ENCODE data around the gene PEX26. TPM values are rescaled to one million over a fixed set of nuclear protein-coding genes. Genes with fewer than 3 reads are reported as not detected.

PEX26 gene
- total RNA-seq, 1 donor from 2014 or later: 49.8 TPM

DNA sequence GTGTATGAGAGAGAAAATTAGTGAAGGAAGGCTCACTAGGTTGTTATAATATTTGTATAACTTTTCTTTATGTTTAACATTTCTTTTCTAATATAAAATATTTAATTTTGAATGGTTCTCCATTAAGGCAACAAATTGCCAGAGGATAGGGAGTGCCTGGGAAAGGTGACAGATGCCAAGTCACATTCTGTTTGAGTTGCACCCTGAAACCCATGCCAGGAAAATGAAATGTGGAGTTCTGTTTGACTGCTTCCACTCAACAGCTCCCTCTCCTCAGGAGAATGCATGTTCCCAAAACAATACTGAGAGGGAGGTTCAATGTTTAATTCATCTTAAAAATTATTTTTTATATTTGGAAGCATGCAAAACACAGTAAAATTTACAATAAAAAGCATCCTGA, 66.3 kb downstream of the PEX26 start:
- no peaks in the 10 kb centered on the region for H3K4me1 Mint-ChIP-seq (ENCODE audit: low read depth, unreplicated experiment)
- peaks cover 2% of the 10 kb centered on the region for H3K27me3 Mint-ChIP-seq (ENCODE audit: unreplicated experiment)
- H3K36me3 Mint-ChIP-seq (ENCODE audit: unreplicated experiment): no peaks in the 10 kb centered on the region
- TF ChIP-seq, protein P1, sequence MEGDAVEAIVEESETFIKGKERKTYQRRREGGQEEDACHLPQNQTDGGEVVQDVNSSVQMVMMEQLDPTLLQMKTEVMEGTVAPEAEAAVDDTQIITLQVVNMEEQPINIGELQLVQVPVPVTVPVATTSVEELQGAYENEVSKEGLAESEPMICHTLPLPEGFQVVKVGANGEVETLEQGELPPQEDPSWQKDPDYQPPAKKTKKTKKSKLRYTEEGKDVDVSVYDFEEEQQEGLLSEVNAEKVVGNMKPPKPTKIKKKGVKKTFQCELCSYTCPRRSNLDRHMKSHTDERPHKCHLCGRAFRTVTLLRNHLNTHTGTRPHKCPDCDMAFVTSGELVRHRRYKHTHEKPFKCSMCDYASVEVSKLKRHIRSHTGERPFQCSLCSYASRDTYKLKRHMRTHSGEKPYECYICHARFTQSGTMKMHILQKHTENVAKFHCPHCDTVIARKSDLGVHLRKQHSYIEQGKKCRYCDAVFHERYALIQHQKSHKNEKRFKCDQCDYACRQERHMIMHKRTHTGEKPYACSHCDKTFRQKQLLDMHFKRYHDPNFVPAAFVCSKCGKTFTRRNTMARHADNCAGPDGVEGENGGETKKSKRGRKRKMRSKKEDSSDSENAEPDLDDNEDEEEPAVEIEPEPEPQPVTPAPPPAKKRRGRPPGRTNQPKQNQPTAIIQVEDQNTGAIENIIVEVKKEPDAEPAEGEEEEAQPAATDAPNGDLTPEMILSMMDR (IDR thresholded peaks at IDR 0.05; ENCODE audit: partially characterized antibody, unreplicated experiment): no peak
- no peak for DNase-seq
- no peak overlapping the region for H3K27ac Mint-ChIP-seq (ENCODE audit: unreplicated experiment)
- no peak overlapping the region for H3K4me3 Mint-ChIP-seq (ENCODE audit: unreplicated experiment)
- H3K9me3 Mint-ChIP-seq (ENCODE audit: unreplicated experiment): peaks cover 5% of the 10 kb centered on the region

DNA sequence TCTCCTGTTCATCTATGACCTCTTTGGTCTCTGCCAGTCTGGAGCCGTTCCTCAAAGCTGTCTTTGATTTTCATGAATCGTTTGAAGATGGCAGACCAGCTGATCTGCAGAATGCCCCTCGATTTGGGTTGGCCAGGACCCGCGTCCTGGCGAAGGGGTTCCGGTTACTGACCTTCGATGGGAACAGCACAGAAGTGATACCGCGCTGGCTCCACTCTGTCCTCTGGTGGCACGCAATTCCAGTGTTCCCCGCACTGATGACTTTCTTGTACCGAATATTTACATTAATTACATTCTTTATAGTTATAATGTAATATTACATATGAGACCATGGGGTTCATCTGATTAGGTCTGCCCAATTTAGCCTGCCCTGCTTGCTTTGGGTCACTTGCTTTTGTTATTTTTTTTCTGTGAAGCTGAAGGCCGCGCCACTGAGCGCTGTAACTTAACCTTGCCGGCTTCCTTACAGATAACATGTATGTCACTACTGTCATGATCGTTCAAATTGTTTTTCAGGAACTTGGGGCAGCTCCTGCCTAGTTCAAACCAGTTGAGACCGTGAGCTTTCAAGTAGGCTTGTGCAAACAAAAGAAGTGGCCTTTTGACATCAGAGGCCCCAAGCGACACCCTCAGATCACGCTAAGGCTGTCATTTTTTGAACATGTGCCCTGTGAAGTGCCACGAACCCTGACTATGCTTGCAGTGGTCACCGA, 68.0 kb downstream of the PEX26 start:
- Mint-ChIP-seq H3K4me3 (ENCODE audit: unreplicated experiment) (no peak overlapping the region), H3K27me3 (ENCODE audit: unreplicated experiment) (peaks cover 2% of the 10 kb centered on the region), H3K4me1 (ENCODE audit: low read depth, unreplicated experiment) (no peaks in the 10 kb centered on the region), H3K9me3 (ENCODE audit: unreplicated experiment) (peaks cover 4% of the 10 kb centered on the region), H3K36me3 (ENCODE audit: unreplicated experiment) (no peaks in the 10 kb centered on the region), H3K27ac (ENCODE audit: unreplicated experiment) (no peak overlapping the region)
- no peak for DNase-seq
- TF ChIP-seq, protein P1 (IDR thresholded peaks at IDR 0.05; ENCODE audit: partially characterized antibody, unreplicated experiment): no peak

GRCh38 chr22:18146389-18146753, 68.6 kb downstream of the PEX26 start:
- Mint-ChIP-seq H3K27ac (ENCODE audit: unreplicated experiment) (no peak overlapping the region), H3K36me3 (ENCODE audit: unreplicated experiment) (no peaks in the 10 kb centered on the region), H3K9me3 (ENCODE audit: unreplicated experiment) (peaks cover 1% of the 10 kb centered on the region), H3K4me3 (ENCODE audit: unreplicated experiment) (no peak overlapping the region), H3K27me3 (ENCODE audit: unreplicated experiment) (no peaks in the 10 kb centered on the region), H3K4me1 (ENCODE audit: low read depth, unreplicated experiment) (no peaks in the 10 kb centered on the region)
- TF ChIP-seq, protein P1 (IDR thresholded peaks at IDR 0.05; ENCODE audit: partially characterized antibody, unreplicated experiment): no peak
- no peak for DNase-seq

- Mint-ChIP-seq H3K36me3 (ENCODE audit: unreplicated experiment) (no peaks in the 10 kb centered on the region), H3K27ac (ENCODE audit: unreplicated experiment) (no peak overlapping the region), H3K9me3 (ENCODE audit: unreplicated experiment) (no peaks in the 10 kb centered on the region), H3K4me1 (ENCODE audit: low read depth, unreplicated experiment) (peaks cover 3% of the 10 kb centered on the region), H3K4me3 (ENCODE audit: unreplicated experiment) (no peak overlapping the region), H3K27me3 (ENCODE audit: unreplicated experiment) (no peaks in the 10 kb centered on the region)
- TF ChIP-seq, protein P1 (IDR thresholded peaks at IDR 0.05; ENCODE audit: partially characterized antibody, unreplicated experiment): no peak
- no peak for DNase-seq
These were observed 70.0 kb downstream of the PEX26 start for GRCh38 chr22:18147791-18148190.

GRCh38 chr22:18148293-18148965, 70.6 kb downstream of the PEX26 start:
- H3K36me3 Mint-ChIP-seq (ENCODE audit: unreplicated experiment): no peaks in the 10 kb centered on the region
- no peaks in the 10 kb centered on the region for H3K9me3 Mint-ChIP-seq (ENCODE audit: unreplicated experiment)
- DNase-seq: no peak
- H3K27ac Mint-ChIP-seq (ENCODE audit: unreplicated experiment): no peak overlapping the region
- H3K4me1 Mint-ChIP-seq (ENCODE audit: low read depth, unreplicated experiment): peaks cover 4% of the 10 kb centered on the region
- no peak overlapping the region for H3K4me3 Mint-ChIP-seq (ENCODE audit: unreplicated experiment)
- H3K27me3 Mint-ChIP-seq (ENCODE audit: unreplicated experiment): no peaks in the 10 kb centered on the region
- TF ChIP-seq, protein P1 (IDR thresholded peaks at IDR 0.05; ENCODE audit: partially characterized antibody, unreplicated experiment): no peak

All from glutamatergic neuron (in vitro differentiated cells).